RWPE2 (cell line): ENCODE measurements around the gene KASH5.

Experiments used
- ATAC-seq: fragments of 200-7000 bp; cut with Tn5 transposase; 3 replicates; pipeline ENCODE4 v1.9.1; 2021; ENCODE audit warnings: low read depth
- DNase-seq: peaks from one replicate; pipeline ENCODE4 v3.0.0-alpha.2; 2020; ENCODE audit warnings: low spot score
- H3K27ac ChIP-seq: fragments of 450-650 bp; 2 replicates; pipeline ENCODE4 v1.5.1; 2017; ENCODE audit warnings: mild to moderate bottlenecking; ENCODE audit not compliant: poor library complexity, severe bottlenecking
- H3K27me3 ChIP-seq: fragments of 250-450 bp; sonication (Bioruptor Pico); 2 replicates; pipeline ENCODE4 v1.5.1; 2021; ENCODE audit warnings: mild to moderate bottlenecking, moderate library complexity; ENCODE audit not compliant: insufficient read depth, poor library complexity, severe bottlenecking
- H3K36me3 ChIP-seq: fragments of 250-450 bp; sonication (Bioruptor Pico); 2 replicates; pipeline ENCODE4 v1.5.1; 2020; ENCODE audit warnings: low read depth, mild to moderate bottlenecking, moderate library complexity
- H3K4me1 ChIP-seq: fragments of 250-450 bp; sonication (Bioruptor Pico); 2 replicates; pipeline ENCODE4 v1.5.1; 2021; ENCODE audit warnings: mild to moderate bottlenecking, moderate library complexity; ENCODE audit not compliant: insufficient read depth, poor library complexity, severe bottlenecking
- H3K4me3 ChIP-seq: fragments of 250-450 bp; sonication (Bioruptor Pico); 2 replicates; pipeline ENCODE4 v1.5.1; 2021; ENCODE audit warnings: mild to moderate bottlenecking, moderate library complexity; ENCODE audit not compliant: severe bottlenecking
- H3K9me3 ChIP-seq: fragments of 250-450 bp; sonication (Bioruptor Pico); 2 replicates; pipeline ENCODE4 v1.5.1; 2021; ENCODE audit warnings: mild to moderate bottlenecking, moderate library complexity; ENCODE audit not compliant: severe bottlenecking
- TF ChIP-seq, protein P1 (sequence below): fragments of 450-650 bp; IDR thresholded peaks from one replicate; pipeline ENCODE4 v1.5.1; 2017; ENCODE audit warnings: mild to moderate bottlenecking, moderate library complexity; ENCODE audit not compliant: poor library complexity, severe bottlenecking

The KASH5 gene

DNA sequence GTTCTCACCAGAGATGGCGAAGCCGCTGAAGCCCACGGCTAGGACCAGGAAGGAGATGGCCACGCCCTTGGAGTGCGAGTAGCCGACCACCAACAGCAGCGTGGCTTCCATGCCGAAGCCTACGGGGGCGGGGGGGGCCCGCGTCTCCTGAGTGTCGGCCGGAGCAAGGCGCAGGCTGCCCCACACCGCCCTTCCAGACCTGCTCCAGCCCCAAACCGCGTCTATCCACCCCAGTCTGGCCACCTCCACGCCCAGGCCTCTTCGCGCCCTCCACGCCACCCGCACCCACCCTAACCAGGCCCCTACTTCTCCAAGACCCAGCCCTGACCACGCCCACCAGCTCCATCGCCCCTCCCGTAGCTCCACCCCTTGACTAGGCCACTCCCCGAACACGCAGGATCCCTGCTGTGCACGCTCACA, 43.3 kb downstream of the KASH5 start:
- TF ChIP-seq, protein P1, sequence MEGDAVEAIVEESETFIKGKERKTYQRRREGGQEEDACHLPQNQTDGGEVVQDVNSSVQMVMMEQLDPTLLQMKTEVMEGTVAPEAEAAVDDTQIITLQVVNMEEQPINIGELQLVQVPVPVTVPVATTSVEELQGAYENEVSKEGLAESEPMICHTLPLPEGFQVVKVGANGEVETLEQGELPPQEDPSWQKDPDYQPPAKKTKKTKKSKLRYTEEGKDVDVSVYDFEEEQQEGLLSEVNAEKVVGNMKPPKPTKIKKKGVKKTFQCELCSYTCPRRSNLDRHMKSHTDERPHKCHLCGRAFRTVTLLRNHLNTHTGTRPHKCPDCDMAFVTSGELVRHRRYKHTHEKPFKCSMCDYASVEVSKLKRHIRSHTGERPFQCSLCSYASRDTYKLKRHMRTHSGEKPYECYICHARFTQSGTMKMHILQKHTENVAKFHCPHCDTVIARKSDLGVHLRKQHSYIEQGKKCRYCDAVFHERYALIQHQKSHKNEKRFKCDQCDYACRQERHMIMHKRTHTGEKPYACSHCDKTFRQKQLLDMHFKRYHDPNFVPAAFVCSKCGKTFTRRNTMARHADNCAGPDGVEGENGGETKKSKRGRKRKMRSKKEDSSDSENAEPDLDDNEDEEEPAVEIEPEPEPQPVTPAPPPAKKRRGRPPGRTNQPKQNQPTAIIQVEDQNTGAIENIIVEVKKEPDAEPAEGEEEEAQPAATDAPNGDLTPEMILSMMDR: no peak
- H3K27ac ChIP-seq: no peak overlapping the region
- DNase-seq (no peak), ATAC-seq (no peak)
- no peaks in the 10 kb centered on the region for H3K4me1 ChIP-seq
- H3K27me3 ChIP-seq: peaks cover 89% of the 10 kb centered on the region
- no peaks in the 10 kb centered on the region for H3K36me3 ChIP-seq
- no peaks in the 10 kb centered on the region for H3K9me3 ChIP-seq
- no peak overlapping the region for H3K4me3 ChIP-seq

DNA sequence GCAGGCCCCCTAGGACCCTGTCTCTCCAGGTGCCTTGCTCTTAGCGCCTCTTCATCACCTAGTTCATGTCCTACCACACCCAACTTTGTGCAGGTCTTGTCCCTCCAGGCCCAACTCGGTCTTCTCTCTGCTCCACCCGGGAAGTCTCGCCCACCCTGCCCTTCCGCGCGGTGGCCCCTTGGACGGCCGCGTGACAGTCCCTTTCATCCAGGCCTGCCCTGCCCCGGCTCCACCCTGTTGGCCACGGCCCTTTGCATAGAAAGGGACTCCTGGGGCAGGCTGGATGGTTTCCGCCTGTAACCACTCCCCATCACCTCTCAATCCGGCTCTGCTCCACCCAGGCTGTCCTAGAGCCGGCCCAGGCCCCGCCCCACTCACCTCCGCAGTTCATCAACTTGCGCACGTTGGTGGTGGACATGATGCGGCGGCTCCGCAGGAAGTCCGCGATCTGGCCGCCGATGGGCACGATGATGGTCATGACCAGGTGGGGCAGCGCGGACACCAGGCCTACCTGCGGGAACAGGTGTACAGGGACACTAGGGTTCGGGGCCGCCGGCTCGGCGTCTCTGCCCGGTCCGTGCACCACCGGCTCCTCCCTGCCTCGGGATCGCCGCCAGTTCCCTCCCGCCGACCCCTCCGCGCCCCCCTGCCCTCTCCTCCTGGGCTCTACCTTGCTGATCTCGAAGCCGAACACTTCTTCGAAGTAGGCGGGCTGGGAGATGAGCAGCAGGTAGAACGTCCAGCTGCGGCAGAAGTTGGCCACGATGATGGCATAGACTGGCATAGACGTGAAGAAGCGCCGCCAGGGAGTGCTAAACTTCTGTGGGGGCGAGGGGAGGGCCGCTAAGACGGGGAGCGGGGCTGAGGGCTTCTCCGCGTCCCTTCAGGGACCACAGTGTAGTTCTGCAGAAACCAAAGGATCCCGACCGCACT, 44.4 kb downstream of the KASH5 start:
- ATAC-seq (peak; percentile 53), DNase-seq (no peak)
- Histone ChIP-seq H3K27me3 (peaks cover 90% of the 10 kb centered on the region), H3K27ac (no peak overlapping the region), H3K4me1 (no peaks in the 10 kb centered on the region), H3K4me3 (no peak overlapping the region), H3K36me3 (no peaks in the 10 kb centered on the region), H3K9me3 (no peaks in the 10 kb centered on the region)
- TF ChIP-seq, protein P1: no peak

DNA sequence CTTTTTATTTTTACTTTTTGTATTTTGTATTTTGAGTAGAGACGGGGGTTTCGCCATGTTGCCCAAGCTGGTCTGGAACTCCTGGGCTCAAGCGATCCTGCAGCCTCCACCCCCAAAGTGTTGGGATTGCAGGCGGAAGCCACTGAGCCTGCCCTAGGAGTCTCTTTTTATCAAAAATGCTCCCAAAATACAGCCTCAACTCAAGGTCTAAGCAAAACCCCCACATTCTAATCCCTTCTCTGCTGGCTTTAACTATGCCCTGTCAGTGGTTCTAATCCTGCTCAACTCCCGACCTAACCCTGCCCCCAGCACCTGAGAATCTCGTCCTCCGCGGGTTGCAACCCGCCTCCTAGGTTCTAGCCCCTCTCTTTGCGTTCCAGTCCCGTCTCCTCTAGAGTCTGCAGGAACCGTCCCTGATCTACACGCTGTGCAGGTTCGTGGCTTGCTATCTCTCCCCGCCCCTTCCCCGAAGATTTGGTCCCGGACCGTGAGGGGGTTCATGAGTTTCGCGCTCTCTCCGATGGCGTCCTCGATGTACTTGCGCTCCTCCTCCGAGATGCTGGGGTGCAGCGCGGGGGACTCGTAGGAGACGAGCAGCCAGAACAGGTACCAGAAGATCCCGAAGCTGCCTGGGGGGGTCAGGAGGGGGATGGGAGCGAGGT, 45.3 kb downstream of the KASH5 start:
- no peak overlapping the region for H3K4me3 ChIP-seq
- no peak for DNase-seq
- peaks cover 92% of the 10 kb centered on the region for H3K27me3 ChIP-seq
- no peaks in the 10 kb centered on the region for H3K36me3 ChIP-seq
- no peak overlapping the region for H3K27ac ChIP-seq
- no peak for ATAC-seq
- H3K4me1 ChIP-seq: no peaks in the 10 kb centered on the region
- TF ChIP-seq, protein P1: no peak
- no peaks in the 10 kb centered on the region for H3K9me3 ChIP-seq

DNA sequence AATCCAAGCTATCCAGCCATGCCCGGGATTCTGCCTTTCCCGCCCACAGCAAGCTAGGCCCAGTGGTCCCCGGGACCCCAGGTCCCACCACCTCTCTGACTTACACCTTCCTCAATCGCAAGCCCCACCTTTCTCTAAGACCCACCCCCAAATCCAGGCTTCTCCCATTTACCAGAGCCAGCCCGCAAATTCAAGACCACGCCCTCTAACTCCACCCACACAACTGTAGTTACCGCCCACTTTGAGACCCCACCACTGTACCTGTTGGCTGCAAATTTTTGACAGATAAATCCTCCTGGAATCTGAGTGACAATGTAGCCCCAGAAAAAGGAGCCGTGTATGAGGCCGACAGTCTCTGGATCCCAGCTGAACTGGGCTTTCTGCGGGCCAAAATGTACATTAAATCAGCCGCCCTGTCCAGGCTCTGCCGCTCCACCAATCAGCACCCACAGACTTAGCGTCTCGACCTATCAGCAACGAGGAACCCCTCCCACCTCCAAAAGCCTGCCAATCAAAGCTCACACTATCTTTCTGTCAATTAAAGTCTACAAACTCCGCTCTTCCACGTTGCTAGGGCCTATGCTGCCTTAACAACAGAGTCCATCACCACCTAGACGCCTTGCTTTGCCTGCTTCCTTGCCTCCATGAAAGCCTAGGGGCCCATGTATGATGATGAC, 47.0 kb downstream of the KASH5 start:
- H3K27ac ChIP-seq: no peak overlapping the region
- no peaks in the 10 kb centered on the region for H3K4me1 ChIP-seq
- no peaks in the 10 kb centered on the region for H3K36me3 ChIP-seq
- peaks cover 94% of the 10 kb centered on the region for H3K27me3 ChIP-seq
- DNase-seq (no peak), ATAC-seq (no peak)
- TF ChIP-seq, protein P1: no peak
- no peak overlapping the region for H3K4me3 ChIP-seq
- H3K9me3 ChIP-seq: no peaks in the 10 kb centered on the region
